GM19372 (cell line): ENCODE results near the gene IL17B.

ENCODE experiments used
- ATAC-seq: cut with Tn5 transposase; IDR thresholded peaks from one replicate; pipeline ENCODE4 v1.9.1; 2021; ENCODE audit warnings: mild to moderate bottlenecking, low read depth, moderate library complexity; ENCODE audit not compliant: unreplicated experiment

The IL17B gene

DNA sequence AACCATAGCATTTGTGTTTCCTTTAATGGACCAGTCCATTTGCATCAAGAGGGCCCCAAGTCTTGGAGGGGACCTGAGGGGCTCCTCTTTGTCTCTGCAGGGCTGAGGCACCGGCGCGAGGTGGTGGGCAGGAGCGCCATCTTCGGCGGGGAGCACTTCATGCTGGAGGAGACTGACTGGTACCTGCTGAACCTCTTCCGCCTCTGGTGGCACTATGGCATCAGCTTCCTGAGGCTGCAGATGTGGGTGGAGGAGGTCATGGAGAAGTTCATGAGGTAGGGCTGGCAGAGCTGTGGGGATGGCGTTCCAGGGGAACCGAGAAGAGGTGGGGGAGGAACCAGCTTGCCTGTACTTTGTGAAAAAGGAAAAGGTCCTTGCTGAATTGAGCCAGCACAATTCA lies 15.2 kb downstream of the IL17B start:
- no peak for ATAC-seq

DNA sequence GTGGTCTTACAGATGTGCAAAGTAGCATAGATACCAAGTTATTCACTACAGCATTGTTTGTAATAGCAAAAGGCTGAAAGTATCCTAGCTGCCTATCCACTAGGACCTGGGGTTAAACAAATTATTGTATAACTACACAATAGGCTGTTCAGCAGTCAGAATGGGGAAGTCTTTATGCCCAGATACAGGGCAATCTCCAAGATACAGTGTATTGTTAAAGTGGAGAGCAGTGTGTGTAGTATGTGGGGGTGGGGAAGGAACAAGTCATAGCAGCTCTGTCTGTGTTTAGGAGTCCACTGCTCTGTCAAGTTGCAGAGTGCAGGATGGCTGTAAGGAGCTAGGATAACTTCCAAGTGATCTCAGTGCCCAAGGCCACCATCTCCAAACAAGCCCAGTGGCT lies 15.7 kb downstream of the IL17B start:
- no peak for ATAC-seq

DNA sequence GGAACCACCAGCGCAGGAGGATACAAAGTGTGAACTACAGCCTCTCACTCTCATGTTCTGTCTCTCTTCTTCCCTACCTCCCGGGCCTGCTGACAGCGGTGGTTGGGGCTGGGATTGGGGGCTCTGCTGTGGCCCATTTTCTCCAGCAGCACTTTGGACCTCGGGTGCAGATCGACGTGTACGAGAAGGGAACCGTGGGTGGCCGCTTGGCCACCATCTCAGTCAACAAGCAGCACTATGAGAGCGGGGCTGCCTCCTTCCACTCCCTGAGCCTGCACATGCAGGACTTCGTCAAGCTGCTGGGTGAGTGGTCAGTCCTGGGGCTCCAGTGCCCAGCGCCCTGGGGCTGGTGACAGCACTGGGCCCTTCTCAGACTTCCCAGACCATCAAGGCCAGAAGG lies 16.6 kb downstream of the IL17B start:
- no peak for ATAC-seq

DNA sequence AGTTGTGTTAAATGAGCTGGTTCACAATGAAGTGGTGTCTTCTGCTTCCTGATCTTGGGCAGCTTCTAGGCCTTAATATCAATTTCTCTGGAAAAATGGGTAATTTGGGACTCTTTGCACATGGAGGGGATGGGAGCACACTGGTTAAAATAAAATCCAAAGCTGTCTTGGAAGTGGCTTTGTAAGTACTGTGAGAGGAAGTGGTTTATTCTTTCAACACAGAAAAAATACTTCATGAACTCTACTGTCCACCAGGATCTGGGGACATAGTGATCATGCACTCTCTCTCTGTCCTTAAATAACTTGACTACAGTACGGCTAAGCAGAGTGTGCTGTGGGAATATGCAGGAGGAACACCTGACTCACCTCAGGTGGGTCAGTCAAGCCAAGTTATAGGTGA lies 18.8 kb downstream of the IL17B start:
- no peak for ATAC-seq

DNA sequence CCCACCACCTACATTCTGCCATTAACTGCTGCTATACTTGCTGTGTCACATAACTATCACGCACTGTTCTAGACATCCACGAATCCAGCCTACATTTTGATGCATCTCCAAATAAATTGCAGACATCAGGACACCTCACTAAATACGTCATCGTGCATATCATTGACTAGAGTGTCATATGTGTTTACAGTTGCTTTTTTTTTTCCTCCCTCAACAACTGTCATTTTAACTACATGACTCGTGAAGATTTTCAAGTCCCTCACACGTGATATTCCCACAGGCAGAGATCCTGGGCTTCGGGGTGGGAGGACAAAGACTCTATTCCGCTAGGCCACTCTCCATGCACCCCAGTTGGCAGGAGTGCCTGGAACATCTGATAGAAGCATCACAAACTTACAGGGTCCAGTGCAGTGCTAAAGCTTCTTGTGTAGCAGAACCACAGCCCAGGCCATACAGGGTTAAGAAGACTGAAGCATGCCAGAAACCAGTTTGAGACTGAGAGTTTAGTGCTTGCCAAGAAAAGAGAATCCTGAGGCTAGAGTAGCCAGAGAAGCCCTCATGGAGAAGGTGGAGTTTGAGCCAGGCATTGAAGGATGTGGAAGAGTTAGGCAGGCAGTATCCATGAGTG lies 20.1 kb downstream of the IL17B start:
- no peak for ATAC-seq

DNA sequence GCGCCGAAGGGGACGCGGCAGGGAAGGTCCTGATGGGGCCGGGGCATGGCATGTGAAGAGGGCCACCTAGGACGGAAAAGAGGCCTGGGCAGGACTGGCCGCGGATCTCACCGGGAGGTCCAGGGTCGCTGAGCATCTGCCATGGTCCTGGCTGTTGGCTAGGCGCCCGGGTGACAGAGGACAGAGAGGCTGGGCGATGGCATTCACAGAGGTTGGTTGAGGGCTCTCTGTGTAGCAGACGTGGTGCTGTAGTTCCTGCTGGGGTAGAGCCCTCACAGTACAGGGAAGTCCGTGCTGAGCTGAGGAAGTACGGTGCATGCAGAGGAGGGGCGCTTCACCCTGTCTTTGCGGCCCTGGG lies 20.8 kb downstream of the IL17B start:
- ATAC-seq: peak; percentile 12

DNA sequence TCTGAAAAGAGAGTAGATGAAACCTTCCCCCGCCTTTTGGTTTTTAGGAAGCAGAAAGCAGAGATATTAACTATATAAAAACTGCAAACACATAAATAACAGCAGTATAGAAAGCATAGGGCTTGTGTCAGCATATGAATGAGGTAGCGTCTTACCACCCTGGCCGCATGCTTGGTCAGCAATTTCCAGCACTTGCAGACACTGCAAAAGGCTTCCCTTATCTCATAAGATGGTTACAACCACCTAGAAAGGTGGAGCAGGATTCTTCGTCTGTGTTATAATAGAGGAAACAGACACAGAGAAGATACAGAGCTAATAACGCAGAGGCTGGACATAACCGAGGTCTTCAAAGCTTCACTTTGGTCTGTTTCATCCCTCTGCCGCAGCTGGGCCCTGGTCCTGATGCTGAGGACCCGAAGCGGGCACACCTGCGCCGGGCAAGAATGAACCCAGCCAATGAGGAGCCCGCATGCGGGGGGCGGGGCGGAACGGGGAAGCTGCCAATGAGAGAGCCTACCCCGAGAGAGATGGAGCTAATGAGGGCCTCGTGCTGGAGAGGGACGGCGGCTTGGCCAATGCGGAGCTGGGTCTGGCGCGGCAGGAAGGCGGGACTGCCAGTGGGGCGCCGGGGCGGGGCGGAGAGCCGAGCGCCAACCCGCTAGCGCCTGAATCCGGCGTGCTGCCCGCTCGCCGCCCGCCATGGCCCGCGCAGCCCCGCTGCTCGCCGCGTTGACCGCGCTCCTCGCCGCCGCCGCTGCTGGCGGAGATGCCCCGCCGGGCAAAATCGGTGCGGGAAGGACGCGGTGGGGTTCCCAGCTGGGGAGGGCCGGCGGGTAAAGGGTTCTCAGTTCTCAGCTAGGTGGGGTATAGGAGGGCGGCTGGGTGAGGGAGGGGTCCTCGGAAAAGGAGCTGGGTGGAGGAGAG lies 21.5 kb downstream of the IL17B start, which contains the start of gene PCYOX1L:
Gene PCYOX1L, plus strand, starts transcription at position 677 of the 924 bp plus-strand sequence. Its CDS starts 23 bp downstream, at position 700.
- ATAC-seq: peak; percentile 99

DNA sequence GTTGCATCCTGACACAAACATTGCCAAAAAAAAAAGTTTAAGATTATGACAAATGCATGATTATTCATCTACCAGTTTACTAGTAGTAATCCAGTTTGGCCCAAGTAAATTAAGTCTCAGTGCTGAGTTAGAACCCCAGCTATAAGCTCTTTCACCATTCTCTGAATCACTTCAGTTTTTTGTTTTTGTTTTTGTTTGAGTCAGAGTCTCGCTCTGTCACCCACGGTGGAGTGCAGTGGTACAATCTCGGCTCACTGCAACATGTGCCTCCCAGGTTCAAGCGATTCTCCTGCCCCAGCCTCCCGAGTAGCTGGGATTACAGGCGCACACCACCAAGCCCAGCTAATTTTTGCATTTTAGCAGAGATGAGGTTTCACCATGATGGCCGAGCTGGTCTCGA lies 22.7 kb downstream of the IL17B start:
- ATAC-seq: no peak

DNA sequence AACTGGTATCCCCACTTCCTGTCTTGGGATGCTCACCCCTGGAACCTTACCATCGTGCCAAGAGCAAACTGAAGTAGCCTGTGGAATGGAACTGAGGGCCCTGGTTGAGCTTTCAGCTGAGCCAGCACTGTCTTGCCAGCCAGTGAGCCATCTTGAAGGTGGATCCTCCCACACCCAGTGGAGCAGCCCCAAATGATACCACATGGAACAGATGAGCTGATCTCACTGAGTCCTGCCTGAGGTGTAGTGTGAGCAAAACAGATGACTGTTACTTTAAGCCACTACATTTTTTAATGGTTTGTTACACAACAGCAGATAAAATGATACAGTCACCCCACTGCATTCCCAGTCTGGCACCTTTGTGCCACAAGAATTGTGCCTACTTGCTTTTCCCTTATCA lies 23.4 kb downstream of the IL17B start:
- no peak for ATAC-seq

DNA sequence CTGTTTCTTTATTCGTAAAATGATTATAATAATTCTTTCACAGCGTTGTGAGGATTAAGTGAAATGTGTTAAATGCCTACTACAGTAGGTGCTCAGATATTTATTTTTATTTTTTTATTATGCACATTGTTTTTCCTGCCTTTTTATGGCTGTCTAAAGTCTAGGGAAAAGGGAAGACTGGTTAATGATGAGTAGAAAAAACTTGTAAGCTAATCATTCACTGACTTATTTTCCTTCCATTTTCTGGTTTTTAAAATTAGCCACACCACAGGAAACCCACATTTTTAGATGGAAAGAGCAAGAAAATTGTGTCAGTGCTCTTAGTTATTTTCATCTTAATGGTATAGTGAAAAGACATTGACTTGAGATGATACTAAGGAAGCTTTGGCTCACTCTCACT lies 25.2 kb downstream of the IL17B start:
- no peak for ATAC-seq

DNA sequence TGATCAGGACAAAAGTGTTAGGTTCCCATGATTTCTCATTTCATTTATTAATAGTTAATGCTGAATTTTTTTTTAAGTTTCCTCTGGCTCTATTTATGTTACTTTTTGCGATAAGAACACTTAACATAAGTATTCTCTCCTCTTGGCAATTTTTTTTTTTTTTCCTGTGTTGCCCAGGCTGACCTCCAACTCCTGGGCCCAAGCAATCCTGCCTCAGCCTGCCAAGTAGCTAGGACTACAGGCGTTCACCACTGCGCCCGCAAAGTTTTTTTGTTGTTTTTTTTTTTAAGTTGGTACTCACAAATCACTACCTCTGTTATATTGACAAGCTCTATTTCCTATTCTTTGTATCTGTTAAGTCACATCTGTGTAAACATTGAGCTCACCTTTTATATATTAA lies 26.9 kb downstream of the IL17B start:
- ATAC-seq: no peak

DNA sequence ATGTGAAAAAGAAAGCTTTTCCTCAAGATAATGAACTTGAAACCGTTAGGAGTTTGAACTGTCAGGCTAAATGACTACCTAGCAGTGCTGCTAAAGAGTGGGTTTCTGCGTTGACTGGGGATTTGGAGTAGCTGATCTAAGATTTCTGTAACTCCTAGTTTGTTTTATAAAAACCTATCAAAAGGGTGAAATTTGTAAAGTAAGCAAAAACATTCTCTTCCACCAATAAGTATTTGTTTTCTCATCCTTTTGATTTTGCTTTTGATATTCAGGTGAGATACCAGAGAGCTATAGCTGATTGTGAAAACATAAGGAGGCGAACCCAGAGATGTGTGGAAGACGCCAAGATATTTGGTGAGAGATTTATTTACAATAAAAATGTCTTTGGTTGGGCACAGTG lies 29.7 kb downstream of the IL17B start:
- ATAC-seq: no peak

DNA sequence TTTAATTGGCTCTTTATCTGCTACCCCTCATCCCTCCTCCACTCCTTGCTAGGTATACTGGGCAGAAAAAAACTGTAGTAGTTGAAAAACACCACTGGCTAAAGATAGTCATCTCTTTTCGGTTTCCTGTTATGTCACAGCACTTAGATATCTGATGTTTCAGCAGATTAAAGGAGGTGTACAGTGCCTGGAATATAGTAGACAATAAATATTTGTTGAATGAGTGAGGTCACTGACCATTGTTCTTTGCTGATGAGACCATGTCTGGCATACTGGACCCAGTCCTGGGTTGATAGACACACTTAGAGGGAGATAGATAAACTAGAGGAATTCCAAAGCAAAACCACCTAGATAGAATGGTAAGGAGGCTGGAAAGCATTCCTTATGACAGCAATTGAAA lies 30.6 kb downstream of the IL17B start:
- no peak for ATAC-seq

DNA sequence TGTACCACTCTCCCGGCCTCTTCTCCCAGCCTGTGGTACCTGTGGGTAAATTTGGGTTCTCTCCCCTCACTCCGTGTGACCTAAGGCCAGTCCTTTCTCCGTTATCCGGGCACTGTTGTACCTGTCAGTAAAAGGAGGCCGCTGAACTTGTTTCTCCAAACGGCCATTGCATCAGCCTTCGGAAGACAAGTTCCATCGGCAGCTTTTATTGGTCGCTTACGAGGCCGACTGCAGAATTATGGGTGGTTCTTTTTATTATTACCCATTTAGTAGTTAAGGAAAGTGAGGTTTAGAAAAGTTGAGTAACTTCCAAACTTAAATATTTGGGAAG lies 33.2 kb downstream of the IL17B start:
- ATAC-seq: peak; percentile 2

DNA sequence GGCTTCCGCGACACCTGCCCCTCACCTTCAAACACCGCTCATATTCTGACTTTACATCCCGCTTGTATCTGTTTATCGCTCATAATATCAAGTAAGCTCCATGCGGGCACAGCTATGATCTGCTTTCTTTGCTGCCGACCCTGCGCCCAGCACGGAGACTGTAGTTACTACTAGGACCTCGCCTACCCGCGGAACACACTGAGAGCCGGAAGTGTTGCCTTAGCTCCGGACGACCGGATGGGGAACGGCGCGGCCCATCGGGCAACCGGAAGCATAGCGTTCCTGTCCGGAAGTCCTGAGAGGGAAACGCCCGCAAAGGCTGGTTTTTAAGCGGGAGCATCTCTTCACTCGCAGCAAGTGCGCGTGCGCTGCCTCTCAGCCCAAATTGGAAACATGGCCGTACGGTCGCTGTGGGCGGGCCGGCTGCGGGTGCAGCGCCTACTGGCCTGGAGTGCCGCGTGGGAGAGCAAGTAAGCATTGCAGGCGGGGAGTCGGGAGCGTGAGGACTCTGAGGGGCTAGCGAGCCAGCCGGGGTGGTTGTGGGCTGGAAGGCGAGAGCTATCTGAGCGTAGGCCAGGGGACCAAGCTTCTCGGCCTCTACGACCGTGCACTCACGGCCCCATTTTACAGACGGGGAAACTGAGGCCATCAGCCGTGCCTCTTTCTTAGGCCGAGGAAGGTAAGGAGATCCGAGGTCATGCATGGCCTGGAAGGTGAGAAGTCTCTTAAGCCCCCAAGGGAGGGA lies 33.8 kb downstream of the IL17B start, which contains the start of gene GRPEL2:
Gene GRPEL2, plus strand, starts transcription at position 353 of the 745 bp plus-strand sequence. Its CDS starts 41 bp downstream, at position 394.
- ATAC-seq: peak; percentile 95

DNA sequence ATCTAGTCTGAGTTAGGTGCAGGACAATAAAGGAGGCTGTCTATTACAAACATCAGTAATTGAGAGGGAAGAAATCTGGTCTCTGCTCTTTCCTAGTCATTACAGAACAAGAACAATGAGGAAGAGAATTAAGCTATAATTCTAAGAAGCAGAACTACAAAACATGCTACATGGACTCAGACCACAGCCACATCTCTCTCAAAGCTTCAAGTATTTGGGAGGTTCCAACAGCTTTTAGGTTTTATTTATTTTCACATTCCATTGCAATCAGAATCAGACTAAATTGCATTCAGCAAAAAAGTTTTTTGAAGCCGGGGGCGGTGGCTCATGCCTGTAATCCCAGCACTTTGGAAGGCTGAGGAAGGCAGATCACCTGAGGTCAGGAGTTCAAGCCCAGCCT lies 34.9 kb downstream of the IL17B start:
- no peak for ATAC-seq

DNA sequence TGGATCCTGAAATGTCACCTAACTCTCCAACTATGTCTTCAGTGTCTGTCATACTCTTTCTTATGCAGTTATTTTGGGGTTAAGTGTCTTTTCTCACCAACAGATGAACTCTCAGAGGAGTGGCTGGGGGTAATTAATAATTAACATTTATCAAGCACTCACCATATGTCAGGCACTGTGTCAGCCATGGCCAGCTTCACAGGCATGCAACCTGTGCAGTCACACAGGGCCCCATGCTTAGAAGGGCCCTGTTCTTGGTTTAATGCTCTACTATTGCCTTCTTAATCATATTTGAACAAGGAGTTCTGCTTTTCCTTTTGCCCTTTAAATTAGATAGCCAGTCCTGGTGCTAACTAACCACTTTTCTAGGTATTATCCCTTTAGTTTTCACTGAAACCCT lies 37.2 kb downstream of the IL17B start:
- no peak for ATAC-seq

DNA sequence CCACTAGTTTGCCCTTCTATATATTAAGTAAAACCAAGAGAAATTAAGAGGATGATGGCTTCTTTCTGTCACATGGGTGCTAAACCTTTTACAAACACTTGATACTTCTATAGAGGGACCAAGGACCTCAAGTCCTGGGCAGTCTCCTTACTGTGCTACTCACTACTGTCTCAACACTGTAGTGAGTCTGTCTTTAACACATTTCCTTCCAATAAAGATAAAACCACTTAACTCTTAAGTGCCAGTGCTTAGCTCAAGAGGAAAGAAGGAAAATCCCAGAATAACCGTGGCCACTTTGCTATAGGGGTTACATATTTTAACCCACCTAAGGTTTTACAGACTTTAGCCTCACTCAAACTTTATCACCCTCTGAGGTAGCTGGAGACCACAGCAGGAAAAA lies 38.2 kb downstream of the IL17B start:
- ATAC-seq: no peak

DNA sequence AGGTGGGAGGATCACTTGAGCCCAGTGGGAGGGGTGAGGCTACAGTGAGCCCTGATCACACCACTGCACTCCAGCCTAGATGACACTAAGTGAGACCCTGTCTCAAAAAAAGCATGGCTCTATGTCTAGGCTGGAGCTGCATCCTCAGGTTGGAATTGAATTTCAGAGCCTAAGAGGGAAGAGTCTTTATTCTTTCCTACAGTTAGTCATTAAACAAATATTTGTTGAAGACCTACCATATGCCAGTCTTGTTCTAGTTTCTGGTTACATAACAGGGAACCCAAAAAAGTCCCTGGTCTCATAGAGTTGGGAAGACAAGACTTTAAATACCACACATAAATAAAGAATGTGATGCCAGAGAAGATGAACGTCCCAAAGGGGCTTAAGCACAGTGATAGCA lies 40.7 kb downstream of the IL17B start:
- no peak for ATAC-seq

DNA sequence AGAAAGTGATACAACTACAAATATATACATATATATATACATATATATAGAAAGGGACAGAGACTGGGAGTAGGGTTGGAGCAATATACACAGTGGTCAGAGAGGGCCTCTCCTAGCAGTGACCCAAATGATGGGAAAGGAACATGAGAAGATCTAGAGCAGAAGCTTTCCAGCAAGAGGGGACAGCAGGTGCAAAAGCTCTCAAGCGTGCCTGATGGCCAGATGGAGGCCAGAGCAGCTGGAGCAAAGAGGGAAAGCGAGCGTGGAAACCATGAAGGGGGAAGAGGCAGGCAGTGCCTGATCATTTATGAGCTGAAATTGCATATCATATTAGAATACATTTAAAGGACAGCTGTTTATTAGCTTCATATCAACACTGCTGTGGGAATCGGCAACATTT lies 41.4 kb downstream of the IL17B start:
- ATAC-seq: no peak

DNA sequence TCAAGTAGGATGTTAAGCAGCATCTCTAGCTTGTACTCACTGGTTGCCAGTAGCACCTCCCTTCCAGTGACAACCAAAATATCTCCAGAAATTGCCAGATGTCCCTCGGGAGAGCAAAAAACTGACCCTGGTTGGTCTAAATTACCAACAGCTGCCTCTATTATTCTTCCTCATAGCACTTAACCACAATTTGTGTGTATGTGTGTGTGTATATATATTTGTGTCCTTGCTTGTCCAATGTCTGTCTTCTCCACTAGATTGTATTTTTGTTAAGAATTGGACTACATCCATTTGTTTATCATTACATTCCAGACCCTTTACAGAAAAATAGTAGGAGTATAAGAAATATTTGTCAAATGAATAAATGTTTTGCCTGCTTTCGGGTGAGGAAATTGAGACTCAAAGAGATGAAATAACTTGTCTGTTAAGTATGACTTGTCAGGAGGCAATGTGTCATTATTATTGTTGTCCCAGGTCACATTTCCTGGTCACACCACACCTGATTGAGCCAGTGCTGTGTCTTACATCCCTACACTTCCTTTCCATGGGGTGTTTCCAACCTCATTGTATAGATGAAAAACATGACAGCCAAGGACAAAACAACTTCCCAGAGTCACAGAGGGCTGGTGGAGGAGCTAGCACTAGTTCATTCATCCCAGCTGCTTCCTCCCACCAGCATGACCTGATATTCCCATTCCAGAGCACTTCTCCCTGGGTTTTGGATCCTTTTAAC lies 45.2 kb downstream of the IL17B start:
- no peak for ATAC-seq
